GM18508 (cell line): ENCODE data around the gene VWA3B.
"Not testable (repeated sequence)": the region's sequence is repeated elsewhere in the genome, so short reads cannot be mapped to it uniquely, and the experiment has no call there.

ENCODE experiments used
- ATAC-seq: cut with Tn5 transposase; IDR thresholded peaks from one replicate; pipeline ENCODE4 v1.9.1; 2021; ENCODE audit warnings: moderate number of reproducible peaks; ENCODE audit not compliant: insufficient read depth, unreplicated experiment

VWA3B gene

DNA sequence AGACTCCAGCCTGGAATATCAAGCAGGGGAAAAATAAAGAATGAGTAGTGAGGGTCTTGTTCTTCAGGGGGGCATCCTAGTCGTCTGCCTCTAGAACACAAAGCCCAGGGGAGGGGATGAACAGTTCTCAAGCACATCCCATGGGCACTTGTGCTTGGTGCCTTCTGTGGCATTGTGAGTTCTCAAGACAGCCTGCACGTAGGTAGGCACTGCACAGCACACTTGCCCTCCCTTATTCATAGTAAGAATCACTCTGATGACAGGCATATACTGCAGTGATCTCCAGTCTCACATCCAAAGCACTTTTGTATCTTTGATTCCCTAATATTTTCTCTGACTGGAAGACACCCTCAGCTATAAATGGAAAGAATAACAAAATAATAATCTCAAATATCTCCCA lies 154.6 kb downstream of the VWA3B start:
- ATAC-seq, result no peak

DNA sequence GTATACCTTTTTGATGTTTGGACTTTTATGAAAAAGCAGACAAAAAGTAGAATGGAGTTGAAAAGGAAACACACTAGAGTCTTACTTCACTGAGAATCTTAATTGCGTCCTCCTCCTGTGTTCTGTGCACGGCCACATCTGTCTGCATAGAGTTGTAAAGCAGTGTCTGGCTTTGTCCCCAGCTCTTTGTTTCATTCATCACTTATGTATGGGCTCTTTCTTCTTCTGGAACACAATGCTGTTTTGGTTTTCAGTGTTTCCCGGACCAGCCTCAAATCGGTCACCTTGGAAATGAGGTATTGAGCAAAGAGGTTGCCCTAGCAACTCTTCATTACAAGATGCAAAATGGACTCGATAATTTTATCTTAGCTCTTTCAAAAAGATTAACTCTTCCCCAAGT lies 155.0 kb downstream of the VWA3B start:
- no peak for ATAC-seq

DNA sequence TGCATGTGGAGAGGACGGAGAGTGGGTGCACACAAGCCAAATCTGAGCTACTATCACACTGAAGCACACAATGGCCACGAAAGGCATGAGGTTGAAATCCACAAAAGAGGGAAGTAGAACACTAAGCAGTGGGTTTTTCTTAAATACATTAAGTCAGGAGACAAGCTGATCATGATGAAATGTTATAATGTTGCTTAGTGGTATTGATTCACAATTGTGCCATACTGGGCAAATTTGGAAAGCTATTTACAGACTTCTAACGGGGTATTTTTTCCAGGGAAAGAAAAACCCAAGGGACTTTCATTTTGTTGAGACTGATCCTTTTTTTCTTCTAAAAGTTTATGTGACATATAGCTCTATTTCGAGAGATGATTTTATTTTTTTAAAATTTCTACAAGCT lies 158.5 kb downstream of the VWA3B start:
- ATAC-seq, result no peak

DNA sequence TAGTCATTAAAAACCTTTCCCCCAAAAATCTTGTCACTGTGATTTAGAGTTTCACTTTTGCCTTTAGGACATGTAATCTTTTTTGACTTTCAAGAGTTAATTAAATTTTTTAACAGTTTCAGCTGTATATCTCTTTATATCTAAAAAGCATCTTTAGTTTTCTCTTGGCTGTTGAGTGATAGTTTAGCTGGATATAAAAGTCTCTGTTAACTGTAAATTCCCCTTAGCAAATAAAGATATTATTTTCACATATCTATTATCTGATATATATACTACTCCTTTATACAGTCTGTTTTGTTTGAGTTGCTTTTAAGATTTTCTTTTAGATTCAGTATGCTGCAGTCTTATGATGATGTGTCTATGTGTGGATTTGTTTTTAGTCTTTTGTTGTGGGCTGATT lies 160.4 kb downstream of the VWA3B start:
- no peak for ATAC-seq

DNA sequence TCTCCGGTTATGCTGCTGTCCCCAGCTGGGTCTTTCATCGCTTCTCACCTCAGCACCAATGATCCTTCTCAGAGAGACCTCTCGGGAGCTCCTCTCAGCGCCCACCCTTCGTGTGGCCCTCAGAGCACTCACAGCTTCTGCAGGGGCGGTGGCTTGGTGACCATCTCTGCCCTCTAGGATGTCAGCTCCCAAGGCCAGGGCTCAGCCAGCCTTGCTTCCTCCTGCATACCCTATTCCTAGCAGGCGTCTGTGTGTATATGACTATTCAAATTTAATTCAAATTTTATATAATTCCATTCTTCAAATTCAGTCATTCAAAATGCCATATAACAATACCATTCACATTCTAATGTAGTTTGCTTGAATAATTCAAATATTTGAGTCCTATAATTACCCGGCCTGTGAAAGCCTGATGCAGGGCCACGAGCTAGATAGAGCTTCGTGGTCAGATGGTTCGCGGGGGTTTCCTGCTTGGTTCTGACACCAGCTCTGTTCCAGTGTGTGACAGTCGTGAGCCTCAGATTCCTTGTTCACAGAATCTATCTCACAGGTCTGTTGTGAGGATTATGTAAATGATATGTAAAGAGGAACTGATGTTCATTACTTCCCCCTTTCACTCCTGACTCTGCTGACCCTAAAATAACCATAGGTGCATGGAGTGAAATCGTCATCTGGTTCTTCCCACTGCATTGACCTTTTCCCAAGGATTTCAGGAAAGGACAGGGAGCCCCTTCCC lies 165.2 kb downstream of the VWA3B start:
- no peak for ATAC-seq

DNA sequence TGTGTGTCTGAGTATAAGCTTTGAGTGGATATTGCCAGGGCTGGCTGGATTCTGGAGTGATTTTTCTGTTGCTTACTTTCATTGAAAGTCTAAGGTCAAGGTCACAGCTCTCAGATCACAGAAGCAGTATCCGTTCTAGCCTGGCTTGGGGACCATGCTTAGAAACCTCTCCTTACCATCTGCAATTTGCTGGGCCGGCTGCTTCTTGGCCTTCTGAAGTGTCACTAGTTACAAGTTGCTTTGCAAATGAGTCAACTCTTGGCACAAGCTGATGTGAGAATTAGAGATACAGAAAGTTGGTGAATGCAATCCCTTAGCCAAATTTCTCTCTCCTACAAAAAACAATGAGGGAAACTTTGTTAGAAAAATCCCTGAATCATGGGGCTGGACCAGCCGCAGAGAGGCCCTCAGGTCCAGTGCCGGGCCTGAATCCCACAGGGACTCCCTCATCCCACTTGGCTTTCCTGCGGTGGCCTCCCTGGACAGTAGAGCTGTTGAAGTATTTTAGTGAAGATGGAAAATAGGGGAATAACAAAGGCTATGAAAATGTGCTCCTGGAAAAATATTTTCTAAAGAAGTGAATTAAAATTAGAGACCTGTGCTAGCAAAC lies 166.6 kb downstream of the VWA3B start:
- ATAC-seq, result no peak

DNA sequence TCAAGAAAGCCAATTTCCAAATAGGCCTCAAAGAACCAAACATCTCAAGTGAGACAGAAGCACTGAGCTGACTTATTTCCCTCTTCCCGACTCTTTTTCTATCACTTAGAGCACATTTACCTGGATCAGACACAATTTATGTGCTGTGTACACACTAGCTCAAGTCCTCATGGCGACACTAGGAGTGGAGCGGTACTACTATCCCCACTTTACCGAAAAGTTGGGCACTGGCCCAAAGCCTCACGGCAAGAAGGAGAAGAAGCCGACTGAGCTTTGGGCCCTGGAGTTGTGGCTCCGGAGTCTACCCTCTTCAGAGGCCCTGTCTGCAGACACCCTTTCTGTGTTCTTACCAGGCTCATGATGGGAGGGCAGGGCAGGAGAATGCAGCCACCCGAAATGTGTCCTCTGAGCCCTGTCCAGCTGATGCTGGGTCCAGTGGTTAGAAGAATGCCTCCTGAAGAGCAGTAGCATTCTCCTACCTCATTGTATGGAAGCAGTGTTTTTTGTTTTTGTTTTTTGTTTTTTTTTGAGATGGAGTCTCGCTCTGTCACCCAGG lies 167.6 kb downstream of the VWA3B start:
- no peak for ATAC-seq

DNA sequence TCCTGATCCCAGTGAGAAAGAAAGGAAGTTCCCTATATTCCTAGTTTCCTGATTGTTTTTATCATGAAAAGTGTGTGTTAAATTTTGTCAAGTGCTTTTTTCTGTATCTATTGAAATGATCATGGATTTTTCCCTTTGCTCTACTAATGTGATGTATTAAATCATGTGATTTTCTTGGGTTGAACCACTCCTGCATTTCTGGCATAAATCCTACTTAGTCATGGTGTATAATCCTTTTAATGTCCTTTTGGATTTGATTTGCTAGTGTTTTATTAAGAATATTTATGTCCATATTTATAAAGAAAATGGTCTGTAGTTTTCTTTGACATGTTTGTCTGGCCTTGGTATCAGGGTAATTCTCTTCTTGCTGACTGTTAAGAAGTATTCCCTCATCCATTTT lies 171.9 kb downstream of the VWA3B start:
- no peak for ATAC-seq

DNA sequence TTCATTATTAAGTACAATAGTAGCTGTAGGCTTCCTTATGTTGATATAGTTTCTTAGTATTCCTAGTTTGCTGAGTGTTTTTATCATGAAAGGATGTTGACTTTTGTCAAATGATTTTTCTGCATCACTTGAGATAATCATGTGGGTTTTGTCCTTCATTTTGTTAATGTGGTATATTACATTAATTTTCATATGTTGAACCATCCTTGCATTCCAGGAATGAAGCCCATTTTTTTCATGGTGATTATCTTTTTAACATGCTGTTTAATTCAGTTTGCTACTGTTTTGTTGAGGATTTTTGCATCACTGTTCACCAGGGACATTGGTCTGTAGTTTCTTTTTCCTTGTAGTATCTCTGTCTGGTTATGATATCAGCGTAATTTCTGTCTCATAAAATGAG lies 176.4 kb downstream of the VWA3B start:
- ATAC-seq, result no peak

DNA sequence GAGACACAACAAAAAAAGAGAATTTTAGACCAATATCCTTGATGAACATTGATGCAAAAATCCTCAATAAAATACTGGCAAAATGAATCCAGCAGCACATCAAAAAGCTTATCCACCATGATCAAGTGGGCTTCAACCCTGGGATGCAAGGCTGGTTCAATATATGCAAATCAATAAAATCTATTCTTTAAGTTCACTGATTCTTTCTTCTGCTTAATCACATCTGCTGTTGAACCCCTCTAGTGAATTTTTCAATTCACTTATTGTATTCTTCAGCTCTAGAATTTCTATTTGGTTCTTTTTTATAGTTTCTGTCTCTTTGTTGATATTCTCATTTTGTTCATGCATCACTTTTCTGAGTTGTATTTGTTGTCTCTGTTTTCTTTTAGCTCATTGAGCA lies 181.3 kb downstream of the VWA3B start:
- not testable (repeated sequence) for ATAC-seq

DNA sequence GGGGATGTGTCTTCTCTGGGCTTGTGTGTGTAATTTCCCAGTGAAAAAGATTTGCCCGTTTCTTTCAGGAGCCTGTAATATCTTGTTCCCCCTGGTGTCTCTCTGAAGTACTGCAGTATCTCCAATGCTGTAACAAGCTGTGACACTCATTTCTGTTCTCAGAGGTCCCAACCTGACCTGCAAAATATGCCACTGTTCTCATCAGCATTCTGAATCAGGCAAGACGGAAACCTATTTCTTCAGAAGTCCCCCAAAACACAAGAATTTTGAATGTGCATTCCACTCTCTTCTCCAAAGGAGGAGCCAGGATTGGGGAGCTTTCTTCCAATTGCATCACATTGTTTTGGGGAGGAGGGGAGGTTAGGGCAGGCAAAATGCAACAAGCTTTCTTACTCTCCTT lies 182.3 kb downstream of the VWA3B start:
- no peak for ATAC-seq

DNA sequence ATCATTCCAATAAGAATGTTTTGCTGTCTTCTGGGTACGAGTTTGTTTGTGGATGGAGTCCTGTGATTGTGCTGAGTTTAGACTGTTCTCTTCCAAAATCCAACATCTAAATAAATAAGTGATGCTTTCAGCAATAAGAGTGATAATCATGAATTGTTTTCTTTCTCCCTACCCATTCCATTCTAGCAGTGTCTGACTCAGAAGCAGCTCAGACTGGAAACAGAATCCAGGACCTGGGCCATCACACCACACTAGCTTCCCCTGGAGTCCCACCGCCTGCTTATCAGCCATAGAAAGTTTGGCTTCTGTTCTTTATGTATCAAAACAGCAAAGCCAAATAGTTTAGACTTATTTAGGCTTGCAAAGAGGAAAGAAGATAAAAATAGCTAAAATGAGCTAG lies 182.9 kb downstream of the VWA3B start:
- ATAC-seq, result no peak

DNA sequence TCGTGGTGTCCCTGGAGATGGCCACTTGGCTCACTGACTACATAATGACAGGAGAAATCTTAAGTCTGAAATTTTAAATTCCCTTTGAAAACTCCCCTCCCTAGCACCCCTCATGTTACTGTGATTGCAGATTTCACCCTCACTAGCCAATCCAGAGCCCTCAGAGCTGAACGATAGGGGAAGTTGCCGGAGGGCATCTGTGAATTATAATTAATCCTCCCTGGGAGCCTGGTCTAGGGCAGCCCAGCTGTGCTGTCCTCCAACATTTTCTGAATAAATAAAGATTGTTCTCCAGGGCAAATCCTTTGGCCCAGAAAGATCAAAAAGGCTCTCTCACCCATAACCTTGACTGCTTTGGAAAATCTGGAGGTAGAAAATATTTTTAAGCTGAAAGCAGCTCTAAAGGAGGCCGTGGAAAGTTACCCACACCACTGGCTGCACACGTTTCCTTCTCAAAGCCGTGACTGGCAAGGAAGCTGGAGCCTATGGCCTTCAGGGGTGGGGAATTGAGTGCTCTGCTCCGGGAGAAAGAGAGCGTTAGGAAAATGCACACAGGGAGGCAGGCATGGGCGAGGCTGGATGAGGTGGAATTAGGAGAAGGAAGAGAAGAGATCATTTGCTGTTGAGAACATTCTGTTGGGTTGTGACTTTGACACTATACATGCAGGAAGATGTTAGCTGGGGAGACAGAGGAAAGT lies 190.3 kb downstream of the VWA3B start:
- ATAC-seq, result no peak

DNA sequence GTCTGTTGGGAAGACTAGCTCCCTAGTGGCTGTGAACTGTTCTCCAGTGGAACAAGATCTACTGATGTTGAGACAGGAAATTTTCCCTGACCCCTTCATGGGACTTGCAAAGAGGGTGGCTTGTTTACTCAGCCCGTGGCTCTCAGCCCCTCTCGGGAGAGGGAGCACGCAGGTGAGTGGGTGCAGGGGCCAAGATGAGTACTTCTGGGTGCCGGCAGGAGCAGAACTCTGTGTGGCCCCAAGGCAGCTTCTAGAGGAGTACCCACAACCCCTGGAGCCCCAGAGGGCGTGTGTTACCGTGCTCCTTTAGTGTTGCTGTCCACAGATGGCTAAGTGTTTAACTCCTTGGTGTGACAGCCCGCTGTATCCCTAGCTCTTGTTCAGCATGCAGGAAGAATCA lies 191.1 kb downstream of the VWA3B start:
- ATAC-seq, result no peak

DNA sequence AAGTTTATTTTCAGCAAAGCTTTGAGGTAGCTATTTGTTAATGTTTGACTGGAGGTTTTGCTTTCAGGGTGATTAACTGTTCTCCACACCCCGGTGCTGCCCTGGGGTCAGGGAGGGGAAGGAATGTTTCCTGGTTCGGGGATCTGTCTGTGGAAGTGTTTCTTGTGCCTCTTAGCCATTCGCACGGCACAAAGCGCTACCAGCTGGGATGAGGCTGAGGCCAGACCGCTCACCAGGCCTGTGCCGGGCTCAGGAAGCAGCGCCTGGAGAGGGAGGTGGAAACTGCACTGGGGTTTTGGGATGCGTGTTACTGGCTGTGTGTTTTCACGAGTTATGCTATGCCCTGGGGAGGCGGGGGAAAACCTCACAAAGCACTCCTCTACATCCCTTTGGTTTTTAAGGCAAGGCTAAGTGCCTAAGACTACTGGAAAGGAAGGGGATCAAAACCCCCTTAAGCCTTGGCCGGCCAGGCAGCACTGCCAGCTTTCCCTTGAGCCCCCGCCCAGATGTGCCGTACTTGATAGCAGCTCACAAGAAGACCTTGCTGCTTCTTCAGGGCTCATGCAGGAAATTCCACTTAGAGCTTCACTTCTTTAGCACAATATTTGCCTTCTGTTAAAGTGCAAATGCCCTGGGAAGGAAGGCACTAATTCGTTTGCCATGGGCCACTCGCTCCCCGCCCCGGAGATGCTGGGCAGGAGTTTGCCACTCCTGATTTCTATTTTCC lies 193.6 kb downstream of the VWA3B start:
- ATAC-seq, result no peak

DNA sequence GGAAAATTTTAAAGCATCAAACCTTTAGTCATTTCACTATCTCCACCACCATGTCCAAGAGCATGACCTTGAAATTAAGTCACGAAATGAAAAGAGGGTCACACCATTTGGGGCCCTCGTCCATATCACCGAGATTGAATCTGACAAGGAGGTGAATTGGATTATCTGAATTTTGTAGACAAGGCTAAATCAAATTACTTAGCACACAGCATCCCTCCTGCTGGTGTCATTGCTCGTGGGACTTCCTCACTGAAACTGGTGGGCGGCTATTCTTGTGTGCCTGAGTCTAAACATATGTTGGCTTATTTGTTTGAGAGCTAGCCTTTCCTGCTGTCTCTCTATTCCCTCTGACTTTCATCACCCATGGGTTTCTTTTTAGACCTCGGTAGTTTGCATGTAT lies 194.6 kb downstream of the VWA3B start:
- no peak for ATAC-seq

DNA sequence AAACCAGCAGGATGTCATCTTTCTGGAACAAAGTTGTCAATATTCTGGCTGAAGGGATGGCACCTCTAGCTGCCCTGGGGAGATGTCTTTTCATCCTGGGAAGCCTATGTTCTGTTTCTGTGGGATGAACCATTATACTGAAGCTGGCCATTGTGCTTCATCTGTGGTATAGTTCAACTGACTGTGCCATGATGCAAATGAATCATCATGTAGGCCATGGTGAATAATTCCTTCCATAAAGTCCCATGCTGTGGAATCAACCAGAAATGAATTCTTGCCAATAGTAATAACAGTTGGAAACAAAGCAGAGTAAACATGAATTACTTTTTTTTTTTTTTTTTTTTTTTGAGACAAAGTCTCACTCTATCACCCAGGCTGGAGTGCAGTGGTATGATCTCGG lies 195.1 kb downstream of the VWA3B start:
- ATAC-seq, result no peak

DNA sequence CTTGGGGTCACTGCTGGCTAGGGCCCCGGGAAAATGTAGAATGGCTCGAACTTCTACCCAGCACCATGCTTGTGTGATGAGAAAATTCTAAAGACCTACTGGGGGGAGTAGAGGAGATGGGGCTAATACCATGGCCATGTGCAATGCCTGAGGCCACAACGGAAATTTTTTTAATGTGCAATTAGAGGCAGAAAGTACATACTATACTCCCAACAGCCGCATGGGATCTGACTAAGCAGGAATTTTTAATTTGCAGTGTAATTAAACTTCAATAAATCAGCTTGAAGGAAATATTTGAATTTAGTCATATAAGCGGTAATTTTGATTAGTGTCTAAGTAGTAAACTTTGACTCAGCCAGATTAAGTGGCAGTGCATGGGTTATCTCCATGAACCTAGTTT lies 206.1 kb downstream of the VWA3B start:
- no peak for ATAC-seq

DNA sequence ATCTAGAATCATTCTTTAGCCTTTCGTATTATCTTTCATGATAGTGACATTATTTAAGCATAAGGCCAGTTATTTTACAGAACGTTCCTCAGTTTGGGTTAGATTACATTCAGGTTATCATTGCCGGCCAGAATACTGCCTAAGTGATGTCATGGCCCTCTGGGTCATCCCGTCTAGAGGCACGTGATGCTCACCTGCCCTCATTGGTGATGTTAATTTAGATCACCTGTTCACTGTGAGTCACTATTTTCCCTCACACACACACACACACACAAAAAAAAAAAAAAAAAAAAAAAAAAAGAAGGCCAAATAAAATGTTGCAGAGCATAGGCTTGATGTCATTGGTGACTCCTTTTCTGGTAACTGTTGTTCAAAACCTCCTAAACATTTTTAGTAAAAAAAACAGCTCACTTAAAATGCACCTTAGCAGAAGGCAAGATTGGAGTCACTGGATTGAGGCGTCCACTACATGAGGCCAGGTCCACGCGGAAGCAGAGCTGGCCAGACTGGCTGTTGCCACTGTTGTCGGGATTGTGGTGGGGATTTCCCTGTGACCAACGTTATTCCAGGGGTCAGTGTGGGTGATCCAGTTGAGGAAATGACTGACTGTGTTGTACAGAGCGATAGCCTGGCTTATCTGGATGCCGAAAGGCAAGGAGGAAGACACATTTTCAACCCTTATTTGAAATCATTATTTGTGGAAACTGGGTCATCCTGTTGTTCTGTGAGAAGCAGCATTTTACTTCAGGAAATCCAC lies 207.1 kb downstream of the VWA3B start:
- ATAC-seq, result no peak

DNA sequence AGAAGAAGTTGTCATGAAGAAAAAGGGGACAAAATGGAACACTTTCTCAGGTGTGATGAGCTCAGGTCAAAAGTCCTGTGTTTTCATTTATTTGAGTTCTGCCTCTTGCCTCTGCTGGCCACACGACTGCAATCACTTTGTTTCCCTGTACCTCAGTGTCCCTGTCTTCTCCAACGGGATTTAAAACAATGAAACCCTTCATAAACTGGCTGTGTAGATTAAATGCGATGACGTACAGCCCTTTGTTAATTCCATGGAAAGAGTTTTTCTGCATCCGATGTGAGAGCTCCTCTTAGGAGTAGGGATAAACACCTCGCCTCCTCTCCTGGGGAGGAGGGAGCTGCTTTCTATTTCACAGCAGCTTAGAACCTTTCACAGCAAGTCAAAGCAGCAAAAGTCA lies 207.7 kb downstream of the VWA3B start:
- ATAC-seq, result no peak
